Fibroblast of lung (primary cell): ENCODE measurements around the gene LMO2.

Experiments
- CTCF ChIP-seq, 2 donors: IDR thresholded peaks in 1 of 2; conservative IDR thresholded peaks in 1 of 2; 1 replicate in 1 of 2; 2 replicates in 1 of 2; pipeline ENCODE4 v1.5.1; 2011 to 2012; ENCODE audit warnings: low read length in 2 of 2, control low read depth in 1 of 2, inconsistent platforms in 1 of 2, low read depth in 1 of 2, mild to moderate bottlenecking in 1 of 2
- EZH2 ChIP-seq: IDR thresholded peaks from 2 replicates; pipeline ENCODE4 v1.5.1; 2012; ENCODE audit warnings: low read length, control low read depth, mild to moderate bottlenecking; ENCODE audit errors: missing control alignments

- TF ChIP-seq CTCF (conservative IDR thresholded peaks at IDR 0.05 in 1 of 2, IDR thresholded peaks at IDR 0.05 in 1 of 2; ENCODE audit: low read depth in 1 of 2, low read length in 2 of 2): no peak
- no peak for TF ChIP-seq EZH2
Measured at GRCh38 chr11:33910958-33911339, 19.1 kb upstream of the LMO2 start.
